GM12874 (cell line): ENCODE results near the gene GPM6B.

Source experiments
- CTCF ChIP-seq: IDR thresholded peaks from 2 replicates; pipeline ENCODE4 v1.5.1; 2011; ENCODE audit warnings: low read depth, mild to moderate bottlenecking, control low read depth, low read length, moderate library complexity; ENCODE audit not compliant: insufficient read depth

Gene GPM6B

GRCh38 chrX:13780868-13781427 is 35.9 kb downstream of the GPM6B start:
- no peak for TF ChIP-seq CTCF

GRCh38 chrX:13778916-13779315 is 38.0 kb downstream of the GPM6B start:
- TF ChIP-seq CTCF, result no peak

GRCh38 chrX:13776387-13776786 is 40.5 kb downstream of the GPM6B start:
- TF ChIP-seq CTCF, result no peak

- no peak for TF ChIP-seq CTCF
Measured at GRCh38 chrX:13775837-13776236, 41.1 kb downstream of the GPM6B start.

- no peak for TF ChIP-seq CTCF
Measured at GRCh38 chrX:13774696-13775095, 42.2 kb downstream of the GPM6B start.

- no peak for TF ChIP-seq CTCF
Measured at GRCh38 chrX:13770013-13770535, 46.8 kb downstream of the GPM6B start.

GRCh38 chrX:13768939-13769338 is 48.0 kb downstream of the GPM6B start:
- TF ChIP-seq CTCF, result no peak

- TF ChIP-seq CTCF, result no peak
Measured at GRCh38 chrX:13764765-13765164, 52.1 kb downstream of the GPM6B start.
